GM21390 (cell line): Measurements from ENCODE around the gene USP2.

ENCODE experiments used
- ATAC-seq: cut with Tn5 transposase; IDR thresholded peaks from one replicate; pipeline ENCODE4 v1.9.1; 2021; ENCODE audit not compliant: unreplicated experiment

The USP2 gene

GRCh38 chr11:119330237-119330636 is 51.3 kb downstream of the USP2 start:
- no peak for ATAC-seq

GRCh38 chr11:119329320-119329719 is 52.2 kb downstream of the USP2 start:
- no peak for ATAC-seq

- ATAC-seq = no peak
Measured at GRCh38 chr11:119324189-119324588, 57.3 kb downstream of the USP2 start.

GRCh38 chr11:119323532-119324033 is 57.9 kb downstream of the USP2 start:
- no peak for ATAC-seq

- ATAC-seq = no peak
Measured at GRCh38 chr11:119322921-119323531, 58.5 kb downstream of the USP2 start.

GRCh38 chr11:119322360-119322739 is 59.1 kb downstream of the USP2 start:
- no peak for ATAC-seq

GRCh38 chr11:119320776-119321524 is 60.5 kb downstream of the USP2 start:
- ATAC-seq = peak; percentile 57

- ATAC-seq = no peak
Measured at GRCh38 chr11:119320240-119320775, 61.2 kb downstream of the USP2 start.

GRCh38 chr11:119319700-119320239 is 61.7 kb downstream of the USP2 start:
- ATAC-seq = no peak

- ATAC-seq = no peak
Measured at GRCh38 chr11:119319136-119319699, 62.3 kb downstream of the USP2 start.

GRCh38 chr11:119318240-119319135 is 63.0 kb downstream of the USP2 start:
- ATAC-seq = no peak

- no peak for ATAC-seq
Measured at GRCh38 chr11:119317592-119318239, 63.8 kb downstream of the USP2 start.

GRCh38 chr11:119316729-119317591 is 64.5 kb downstream of the USP2 start, which contains the start of gene MCAM:
Gene MCAM, minus strand, starts transcription at chr11:119317130. Its CDS starts 29 bp downstream, at chr11:119317101.
- ATAC-seq = no peak

GRCh38 chr11:119316016-119316728 is 65.3 kb downstream of the USP2 start:
- ATAC-seq = no peak

- no peak for ATAC-seq
Measured at GRCh38 chr11:119315131-119316015, 66.1 kb downstream of the USP2 start.

GRCh38 chr11:119314726-119315125 is 66.8 kb downstream of the USP2 start:
- no peak for ATAC-seq

GRCh38 chr11:119310682-119311052 is 70.8 kb downstream of the USP2 start:
- ATAC-seq = no peak
